Dedifferentiated amniotic fluid mesenchymal stem cell (primary cell): ENCODE results near the gene PDE4D.
"Not testable (repeated sequence)": the region's sequence is repeated elsewhere in the genome, so short reads cannot be mapped to it uniquely, and the experiment has no call there.

ENCODE experiments used
- DNase-seq: peaks from one replicate; pipeline ENCODE4 v3.0.0-alpha.2; 2016; ENCODE audit errors: extremely low spot score

PDE4D gene

DNA sequence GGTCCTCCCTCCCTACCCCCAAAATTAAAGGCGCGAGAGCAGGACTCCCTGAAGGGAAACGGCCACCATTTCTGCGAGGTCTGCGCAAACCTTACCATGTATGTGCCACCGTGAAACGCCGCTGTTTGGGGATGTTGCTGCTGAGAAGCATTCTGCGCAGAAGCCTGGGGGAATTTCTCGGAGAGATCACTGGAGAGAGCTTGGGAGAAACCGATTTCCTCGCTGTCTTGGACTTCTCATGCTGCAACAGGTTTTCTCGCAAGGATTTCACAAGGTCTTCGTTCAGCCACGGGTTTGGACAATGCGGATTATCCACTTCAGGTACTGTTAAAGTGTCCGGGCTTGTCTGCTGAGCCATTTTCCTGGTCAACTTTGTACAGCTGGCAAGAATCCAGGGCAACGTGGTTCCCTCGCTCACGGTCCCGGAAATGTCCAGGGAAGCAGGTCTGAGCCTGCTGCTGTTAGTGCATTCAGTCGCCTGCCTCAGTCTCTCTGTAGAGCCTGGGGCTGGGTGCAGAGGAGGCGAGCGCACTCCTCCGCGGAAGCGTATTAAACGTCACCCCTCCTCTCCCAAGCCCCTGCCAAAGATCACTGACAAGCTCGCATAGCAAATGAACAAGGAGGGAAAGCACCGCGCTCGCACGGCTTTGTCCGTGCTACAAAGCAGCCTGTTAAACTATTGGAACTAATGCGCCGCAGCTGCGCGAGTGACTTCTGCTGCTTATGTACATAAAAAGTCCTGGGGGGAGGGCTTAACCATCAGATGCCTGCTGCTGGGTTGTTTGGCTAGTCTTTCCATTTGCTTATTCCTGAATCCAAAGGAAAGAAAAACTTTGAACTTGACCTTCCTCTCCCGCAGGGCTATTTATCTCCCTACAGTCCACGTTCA is 125.1 kb downstream of the PDE4D start:
- DNase-seq, result no peak

DNA sequence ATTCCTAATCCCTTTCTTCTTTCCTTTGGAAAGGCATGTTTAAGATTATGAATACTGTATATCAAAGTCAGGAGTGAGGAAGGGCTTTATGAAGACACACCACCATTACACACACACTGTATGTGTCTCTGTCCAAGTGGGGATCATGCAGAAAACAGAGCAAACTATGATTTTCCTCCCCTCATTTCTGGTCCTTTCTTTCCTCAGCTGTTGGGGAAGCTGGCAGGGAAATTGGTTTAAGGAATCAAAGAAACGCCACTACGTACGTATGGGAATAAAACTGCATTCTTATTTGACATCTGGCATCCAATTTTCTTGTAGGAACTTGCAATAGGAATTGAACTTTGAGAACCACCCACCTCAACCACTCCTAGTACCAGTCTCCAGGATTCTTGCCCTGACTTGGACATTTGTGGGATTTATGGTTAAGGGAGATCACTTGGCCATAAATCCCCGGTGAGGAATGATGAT is 125.8 kb downstream of the PDE4D start:
- no peak for DNase-seq

DNA sequence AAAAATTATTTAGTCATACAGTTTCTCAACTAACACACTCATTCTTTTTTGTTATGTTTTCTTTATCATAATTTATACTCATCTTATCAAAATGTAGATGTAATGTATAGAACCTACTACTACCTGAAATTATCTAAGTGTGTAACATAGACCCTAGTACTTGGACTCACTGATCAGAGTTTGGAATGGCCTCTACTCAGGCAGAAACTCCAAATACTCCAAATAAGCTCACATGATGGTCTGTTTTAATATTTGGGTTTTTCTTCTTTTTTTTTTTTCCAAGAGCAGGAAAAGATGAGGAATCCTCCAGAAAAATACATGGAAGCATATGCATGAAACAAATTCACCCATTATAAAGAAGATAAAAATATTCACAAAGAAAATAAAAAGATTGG is 126.3 kb downstream of the PDE4D start:
- no peak for DNase-seq

DNA sequence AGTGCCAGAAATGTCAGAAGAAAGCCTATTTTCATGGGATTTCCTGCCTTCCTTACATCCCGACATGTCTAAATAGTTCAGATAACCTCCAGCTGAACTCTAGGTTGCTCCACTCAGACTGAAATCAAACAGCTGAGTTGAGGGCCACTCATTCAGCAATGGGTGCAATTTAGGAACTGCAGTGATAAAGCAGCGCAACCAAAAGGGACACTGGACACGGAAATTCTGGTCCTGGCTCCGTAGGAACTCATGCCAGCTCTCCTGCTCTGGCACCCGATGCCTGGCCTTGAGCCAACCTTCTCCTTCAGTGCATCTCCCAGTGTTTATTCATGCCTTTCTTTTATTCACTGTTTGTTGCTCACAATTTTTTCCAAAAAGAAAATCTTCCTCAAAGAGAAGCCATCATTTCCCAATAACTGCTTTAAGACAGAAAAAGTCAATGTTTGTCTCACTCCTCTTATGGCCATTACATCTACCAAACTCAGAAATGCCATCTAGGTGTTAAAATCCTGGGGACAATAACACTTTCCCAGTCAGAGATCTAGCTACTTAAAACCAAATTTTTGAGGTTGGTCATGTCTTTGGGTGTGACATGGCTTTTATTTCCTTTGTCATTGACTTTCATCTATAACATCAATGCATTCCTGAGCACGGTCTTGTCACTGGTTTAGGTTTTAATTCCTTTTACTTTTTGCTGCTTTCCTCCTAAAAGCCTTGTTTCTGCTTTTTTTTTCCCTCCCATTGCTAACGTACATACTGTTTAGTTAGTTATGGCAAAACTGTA is 126.9 kb downstream of the PDE4D start:
- DNase-seq, result no peak

DNA sequence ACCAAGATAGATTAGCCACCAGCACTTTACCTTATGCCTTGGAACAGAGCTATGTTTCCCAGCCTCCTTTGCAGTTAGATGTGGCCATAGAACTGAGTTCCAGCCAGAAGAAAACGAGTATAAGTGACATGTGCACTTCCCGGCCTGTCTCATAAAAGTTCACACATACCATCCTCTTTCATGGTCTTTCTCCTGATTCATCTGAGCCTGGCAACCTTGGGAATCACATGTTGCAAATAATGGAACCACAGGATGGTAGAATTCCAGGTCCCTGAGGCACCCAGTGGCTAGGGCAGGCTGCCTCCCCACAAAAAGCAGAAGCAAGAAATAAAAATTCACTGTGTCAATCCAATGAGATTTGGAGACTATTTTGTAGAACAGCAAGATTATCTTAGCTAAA is 128.1 kb downstream of the PDE4D start:
- DNase-seq, result no peak

DNA sequence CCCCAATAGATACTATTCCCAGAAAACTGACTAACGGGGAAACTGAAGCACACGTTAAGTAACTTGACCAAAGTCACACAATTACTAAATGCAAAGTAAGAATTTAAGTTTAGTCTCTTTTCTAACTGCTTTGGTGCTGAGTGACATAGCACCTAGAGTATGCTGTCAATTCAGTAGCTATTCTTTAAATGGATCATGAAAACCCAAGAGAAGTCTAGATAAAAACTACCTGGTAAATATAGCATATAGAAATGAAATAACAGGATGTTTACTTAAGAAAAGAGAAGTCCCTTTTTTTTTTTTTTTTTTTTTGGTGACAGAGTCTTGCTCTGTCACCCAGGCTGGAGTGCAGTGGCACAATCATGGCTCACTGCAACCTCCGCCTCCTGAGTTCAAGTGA is 129.2 kb downstream of the PDE4D start:
- DNase-seq, result no peak

DNA sequence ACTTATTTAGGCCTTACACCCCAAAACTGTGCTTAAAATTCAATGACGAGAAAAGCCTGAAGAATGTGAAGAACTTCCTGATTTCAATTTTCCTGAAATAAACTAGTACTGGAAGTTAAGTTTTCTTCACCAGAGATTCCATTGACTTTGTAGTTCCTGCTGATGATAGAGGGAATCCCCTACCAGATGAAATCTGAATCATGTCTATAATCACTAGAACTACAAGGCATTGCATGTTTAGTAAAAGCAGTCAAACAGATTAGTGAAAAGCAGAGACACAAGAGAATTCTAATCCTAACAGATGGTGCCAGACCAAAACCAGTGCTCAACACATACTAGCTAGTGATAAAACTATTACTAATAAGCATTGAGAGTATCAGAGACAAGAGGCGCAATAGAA is 130.0 kb downstream of the PDE4D start:
- DNase-seq, result no peak

DNA sequence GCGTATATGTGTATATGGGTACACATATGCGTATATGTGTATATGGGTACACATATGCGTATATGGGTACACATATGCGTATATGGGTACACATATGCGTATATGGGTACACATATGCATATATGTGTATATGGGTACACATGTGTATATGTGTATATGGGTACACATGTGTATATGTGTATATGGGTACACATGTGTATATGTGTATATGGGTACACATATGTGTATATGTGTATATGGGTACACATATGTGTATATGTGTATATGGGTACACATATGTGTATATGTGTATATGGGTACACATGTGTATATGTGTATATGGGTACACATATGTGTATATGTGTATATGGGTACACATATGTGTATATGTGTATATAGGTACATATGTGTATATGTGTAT is 131.3 kb downstream of the PDE4D start:
- DNase-seq, result not testable (repeated sequence)

DNA sequence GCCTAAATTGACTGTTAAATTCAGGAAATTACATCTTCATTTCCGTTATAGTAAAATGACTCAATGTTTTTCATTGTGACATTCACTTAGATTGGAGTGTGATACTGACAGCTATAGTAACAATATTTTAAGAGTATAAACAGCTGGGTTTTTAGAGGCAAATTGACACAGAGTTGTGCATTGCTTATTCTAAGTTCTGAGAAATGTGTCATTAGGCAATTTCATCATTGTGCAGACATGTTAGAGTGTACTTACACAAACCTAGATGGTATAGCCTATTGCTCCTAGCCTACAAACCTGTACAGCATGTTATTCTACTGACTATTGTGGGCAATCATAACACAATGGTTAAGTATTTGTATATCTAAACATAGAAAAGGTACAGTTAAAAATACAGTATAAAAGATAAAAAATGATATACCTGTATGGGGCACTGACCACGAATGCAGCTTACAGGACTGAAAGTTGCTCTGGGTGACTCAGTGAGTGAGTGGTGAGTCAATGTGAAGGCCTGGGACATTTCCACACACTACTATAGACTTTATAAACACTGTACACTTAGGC is 132.7 kb downstream of the PDE4D start:
- DNase-seq, result no peak

DNA sequence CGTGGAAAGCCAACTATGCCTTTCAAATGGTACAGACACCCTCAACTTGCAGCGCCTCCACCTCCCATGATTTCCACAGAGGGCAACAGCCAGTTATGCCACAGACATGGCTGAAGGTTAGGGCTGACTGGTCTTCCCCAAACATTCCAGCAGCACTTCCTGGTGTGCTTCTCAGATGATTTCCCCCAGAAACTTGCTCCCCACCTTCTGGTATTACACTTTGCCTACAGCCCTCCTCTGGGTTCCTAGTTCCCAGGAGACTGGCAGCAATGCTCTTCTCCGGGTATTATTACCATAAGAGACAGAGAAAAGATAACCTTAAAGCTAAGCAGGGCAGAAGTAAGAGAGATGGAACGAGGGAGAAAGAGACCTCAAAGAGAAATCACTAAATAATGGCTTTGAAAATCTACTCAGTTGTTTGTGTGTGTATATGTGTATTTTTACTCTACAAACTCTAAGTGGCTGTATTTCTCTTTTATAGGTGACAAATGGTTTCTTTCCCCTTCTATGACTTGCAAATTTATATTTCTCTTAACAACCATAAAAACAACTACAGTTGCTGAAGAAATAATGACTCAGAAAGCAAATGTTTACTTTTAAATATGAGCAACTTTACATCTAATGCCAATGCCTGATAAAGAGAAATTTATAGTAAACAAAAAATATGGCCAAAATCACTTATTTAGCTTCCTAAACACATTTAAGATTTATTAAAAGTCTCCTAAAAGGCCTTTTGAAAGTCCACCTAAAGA is 133.8 kb downstream of the PDE4D start:
- DNase-seq, result no peak

DNA sequence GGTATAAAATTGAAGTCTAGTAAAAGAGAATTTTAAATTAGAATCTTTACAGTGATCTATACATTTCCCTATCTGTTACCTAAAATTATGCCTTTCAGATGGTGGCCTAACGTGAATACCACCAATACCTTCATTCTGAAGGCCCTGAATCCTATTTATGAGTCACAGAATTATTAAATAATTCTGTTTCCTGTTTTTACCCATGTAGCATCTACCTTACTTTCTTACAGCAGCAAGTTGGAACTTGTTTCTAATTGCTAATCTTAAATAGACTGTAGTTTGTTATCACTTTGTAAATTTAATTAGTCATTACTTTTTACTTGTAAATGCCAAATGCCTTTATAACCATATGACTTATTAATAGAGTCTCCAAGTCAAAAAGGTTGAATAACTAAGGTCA is 135.0 kb downstream of the PDE4D start:
- DNase-seq, result no peak

DNA sequence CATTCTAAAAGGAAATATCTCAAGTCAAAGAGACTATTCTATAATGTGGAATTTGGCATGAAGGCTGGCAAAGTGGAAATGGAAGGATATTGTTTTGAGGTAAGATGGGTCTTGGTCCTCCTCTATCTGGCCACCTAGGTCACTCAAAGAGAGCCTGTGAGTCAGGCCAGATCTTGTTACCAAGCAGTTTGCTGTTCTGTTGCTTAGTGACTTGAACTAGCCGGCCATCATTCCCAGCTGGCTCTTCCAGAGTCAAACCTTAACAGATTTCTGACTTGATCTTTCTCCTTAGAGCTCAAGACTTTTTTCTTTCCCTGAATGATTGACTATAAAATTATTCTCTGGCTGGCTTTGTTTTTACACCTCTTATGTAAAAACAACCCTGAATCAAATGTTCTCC is 136.1 kb downstream of the PDE4D start:
- no peak for DNase-seq

DNA sequence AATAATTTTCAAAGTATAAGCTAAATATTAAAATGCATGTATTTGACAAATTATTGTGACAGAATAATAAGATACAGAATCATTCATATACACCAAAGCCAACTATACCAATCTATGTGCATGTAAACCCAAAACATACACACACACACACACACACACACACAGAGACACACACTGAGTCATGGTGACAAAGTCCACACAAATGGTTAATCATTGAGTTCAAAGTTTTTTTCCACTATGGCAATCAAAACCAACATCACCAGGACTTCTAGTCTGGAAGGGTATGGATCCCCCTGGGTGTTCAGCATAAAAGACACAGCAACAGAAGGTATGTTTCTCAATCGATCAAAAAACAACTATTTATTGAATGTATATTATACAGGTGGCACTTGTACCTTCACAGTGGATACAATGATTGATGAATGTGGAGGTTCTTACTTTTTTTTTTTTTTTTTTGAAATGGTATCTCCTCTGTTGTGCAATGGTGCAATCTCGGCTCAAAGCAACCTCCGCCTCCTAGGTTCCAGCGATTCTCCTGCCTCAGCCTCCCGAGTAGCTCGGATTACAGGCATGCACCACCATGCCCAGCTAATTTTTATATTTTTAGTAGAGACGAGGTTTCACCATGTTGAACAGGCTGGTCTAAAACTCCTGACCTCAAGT is 137.0 kb downstream of the PDE4D start:
- DNase-seq, result no peak

DNA sequence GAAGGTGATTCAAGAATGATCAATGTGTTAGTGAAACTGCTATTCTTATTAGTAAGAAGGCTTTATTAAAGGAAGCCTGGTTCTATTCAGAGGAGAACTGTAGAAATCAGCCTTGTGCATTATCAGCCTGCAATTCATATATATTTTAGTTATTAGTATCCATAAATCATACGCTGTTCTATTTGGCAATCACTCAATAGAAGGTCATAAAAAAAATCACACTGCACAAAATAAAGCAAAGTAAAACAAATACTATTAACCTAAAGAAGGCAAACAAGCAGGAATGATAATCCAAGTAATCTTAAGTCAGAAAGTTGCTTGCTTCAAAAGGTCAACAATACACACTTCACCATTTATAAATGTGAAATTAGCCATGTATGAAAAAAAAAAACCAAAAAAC is 138.1 kb downstream of the PDE4D start:
- no peak for DNase-seq

DNA sequence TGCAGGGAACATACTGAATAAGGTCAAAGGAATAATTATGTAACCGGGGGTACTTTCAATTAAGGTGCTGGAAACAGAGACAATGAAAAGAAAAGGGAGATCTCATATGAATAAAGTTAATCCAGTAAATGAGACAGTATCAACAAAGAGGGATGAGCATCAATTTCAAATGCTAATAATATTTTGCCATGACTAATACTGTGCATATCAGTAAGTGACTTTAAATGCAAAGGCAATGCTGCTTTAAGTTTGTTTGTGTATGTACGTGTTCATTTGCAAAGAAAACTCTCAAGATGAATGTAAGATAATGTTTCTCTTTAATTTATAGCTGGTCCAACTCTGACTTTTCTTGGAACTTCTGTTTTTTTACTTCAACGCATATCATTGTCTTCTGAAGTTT is 139.9 kb downstream of the PDE4D start:
- DNase-seq, result no peak

DNA sequence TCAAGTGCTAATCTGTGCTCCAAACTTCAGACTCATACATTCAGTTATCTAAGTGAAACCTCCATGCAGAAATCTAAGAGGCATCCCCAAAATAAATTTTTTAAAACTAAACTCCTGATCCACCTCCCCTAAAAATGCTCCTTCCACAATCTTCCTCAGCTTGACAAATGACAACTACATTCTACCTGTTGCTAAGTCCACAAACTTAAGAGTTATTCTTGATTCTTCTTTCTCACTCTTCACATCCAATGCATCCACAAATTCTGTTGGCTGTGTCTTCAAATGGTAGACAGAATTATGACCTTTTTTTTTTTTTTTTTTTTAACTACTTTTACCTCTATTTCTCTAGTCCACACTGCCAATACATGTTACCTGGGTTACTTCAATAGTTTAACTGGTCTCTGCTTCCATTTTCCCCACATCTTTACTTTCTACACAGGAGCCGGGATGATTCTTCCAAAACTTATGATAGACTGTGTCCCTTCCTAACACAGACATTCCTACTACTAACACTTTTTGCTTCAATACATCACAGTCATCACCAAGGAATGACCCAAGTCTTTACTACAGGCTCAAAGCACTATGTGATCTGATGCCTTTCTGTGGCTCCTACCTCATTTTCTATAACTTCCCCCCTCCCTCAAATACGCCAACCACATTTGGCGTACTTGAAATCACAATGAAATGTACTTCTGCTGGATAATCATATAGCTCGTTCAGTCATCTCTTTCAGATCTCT is 143.6 kb downstream of the PDE4D start:
- no peak for DNase-seq

DNA sequence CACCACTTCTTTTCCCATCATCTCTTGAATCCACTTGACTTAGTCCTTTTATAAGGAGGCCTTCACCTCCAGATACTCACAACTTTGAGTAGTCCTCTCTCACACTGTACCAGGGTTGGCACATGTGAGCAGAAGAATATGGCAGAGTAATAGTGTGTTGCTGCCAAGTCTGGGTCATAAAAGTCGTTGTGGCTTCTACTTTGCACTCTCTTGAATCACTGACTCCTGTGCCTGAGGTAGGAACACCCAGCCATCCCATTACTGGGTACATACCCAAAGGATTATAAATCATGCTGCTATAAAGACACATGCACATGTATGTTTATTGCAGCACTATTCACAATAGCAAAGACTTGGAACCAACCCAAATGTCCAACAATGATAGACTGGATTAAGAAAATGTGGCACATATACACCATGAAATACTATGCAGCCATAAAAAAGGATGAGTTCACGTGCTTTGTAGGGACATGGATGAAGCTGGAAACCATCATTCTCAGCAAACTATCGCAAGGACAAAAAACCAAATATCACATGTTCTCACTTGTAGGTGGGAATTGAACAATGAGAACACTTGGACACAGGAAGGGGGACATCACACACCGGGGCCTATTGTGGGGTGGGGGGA is 145.4 kb downstream of the PDE4D start:
- not testable (repeated sequence) for DNase-seq

DNA sequence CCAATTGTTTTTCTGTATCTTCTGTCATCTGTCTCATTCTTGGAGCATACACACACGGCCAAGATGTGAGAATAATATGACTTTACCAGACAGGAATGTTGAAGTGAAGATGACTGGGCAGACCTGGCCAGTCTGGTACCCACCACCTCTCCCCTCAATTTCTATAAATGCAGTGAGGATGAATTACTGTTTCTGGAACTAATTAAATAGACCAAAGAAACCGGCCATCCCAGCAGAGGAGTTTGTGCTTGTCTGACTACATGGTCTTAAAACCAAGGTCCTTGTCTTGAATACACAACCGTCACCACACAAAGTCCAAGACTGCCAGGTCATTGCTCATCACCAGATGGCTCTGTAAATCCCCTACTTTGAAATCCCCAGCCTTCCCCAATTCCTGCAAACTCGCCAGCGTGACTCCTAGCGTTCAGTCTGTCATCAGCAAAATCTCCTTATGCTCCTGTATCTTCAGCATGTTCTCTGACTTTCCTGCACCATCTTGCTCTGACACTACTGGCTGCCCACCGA is 147.2 kb downstream of the PDE4D start:
- no peak for DNase-seq

DNA sequence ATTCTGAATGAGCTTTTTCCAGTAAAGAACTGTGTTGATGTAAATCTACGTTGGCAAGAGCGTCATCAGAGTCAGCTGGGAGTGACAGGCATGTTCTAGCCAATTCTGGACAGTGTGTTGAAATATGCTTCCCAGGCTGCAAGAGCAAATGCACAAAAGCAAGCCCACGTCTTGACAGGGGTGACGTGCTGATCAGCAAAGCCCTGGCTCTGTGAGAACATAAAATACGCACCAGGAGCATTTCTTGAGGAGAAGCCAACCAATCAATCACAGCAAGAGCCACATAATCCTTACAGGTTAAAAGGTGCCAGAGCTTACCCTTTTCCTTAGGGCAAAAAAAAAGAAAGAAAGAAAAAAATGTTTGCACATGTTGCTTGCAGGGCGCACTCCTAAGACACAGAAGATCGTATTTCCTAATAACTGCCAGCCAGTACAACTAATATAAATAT is 148.1 kb downstream of the PDE4D start:
- DNase-seq, result no peak

DNA sequence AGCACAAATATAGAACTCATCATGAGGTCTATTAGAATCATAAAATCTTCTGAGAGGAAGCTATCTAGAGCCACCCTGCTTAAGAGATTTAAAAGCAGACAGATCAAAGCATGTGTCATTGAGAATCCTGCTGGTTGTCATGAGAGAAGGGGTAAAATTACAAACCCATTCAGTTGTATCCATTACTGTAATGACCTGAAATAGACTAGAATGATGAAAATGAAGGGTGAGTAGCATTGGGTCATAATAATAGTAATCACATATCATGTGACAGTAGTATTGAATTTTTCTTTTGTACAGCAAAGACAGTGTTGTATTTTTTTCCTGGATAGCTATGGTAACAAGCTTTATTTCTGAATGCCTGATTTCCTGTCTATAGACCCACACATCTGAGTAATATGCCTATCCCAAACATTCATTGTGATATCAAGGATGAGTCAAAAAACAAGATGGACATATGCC is 149.0 kb downstream of the PDE4D start:
- DNase-seq, result no peak
